Measurements from ENCODE around the gene APBB1IP. TPM values are rescaled to one million over a fixed set of nuclear protein-coding genes. Genes with fewer than 3 reads are reported as not detected.
A peak's percentile ranks its signal among the peaks of the same experiment; 100 is the strongest.

Gene APBB1IP
- total and polyA plus RNA-seq, 2 donors (not counting 1 experiment from before 2014, with no cell fraction given) = 60.1 to 97.0 TPM

DNA sequence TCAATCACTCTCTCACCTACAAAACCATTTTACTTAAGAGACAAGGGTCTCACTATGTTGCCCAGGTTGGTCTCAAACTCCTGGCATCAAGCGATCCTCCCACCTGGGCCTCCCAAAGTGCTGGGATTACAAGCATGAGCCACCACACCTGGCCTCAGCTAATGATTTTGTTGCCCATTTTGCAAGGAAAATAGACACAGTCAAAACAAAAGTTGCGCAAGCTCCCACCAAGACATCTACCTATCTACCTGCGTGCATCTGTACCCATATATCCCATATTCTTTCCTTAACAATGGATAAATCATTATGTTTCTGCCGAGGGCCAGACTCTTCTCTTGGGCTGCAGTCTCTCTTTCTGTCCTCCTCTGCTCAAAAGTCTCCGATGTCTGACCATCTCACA, 67.3 kb downstream of the APBB1IP start:
- POLR2A ChIA-PET = no interaction called here
- no peak for ATAC-seq (ENCODE audit: low read depth)
- peaks cover 2 to 81% of the 10 kb centered on the region in 2 experiments for H3K36me3 ChIP-seq (replicated peaks in 1 of 2; ENCODE audit: control extremely low read depth in 1 of 2, control insufficient read depth in 1 of 2, extremely low read depth in 1 of 2, insufficient read depth in 2 of 2, low read length in 1 of 2)
- H3K9ac ChIP-seq (ENCODE audit: low read length) = no peak overlapping the region
- no peak overlapping the region for H3K27ac ChIP-seq (ENCODE audit: low read length in 2 of 2)
- no peak overlapping the region for H3K4me3 ChIP-seq (ENCODE audit: control extremely low read depth in 1 of 5, extremely low read depth in 1 of 5, insufficient read depth in 1 of 5, low read depth in 2 of 5, low read length in 4 of 5)
- no peaks in the 10 kb centered on the region for H3K4me1 ChIP-seq (ENCODE audit: control insufficient read depth in 2 of 2, insufficient read depth in 2 of 2, low read length in 2 of 2)
- CTCF ChIA-PET = no interaction called here
- TF ChIP-seq EZH2 (IDR thresholded peaks at IDR 0.05; ENCODE audit: borderline replicate concordance, insufficient read depth, low read depth, low read length, poor library complexity, severe bottlenecking) = no peak
- TF ChIP-seq, protein P1, sequence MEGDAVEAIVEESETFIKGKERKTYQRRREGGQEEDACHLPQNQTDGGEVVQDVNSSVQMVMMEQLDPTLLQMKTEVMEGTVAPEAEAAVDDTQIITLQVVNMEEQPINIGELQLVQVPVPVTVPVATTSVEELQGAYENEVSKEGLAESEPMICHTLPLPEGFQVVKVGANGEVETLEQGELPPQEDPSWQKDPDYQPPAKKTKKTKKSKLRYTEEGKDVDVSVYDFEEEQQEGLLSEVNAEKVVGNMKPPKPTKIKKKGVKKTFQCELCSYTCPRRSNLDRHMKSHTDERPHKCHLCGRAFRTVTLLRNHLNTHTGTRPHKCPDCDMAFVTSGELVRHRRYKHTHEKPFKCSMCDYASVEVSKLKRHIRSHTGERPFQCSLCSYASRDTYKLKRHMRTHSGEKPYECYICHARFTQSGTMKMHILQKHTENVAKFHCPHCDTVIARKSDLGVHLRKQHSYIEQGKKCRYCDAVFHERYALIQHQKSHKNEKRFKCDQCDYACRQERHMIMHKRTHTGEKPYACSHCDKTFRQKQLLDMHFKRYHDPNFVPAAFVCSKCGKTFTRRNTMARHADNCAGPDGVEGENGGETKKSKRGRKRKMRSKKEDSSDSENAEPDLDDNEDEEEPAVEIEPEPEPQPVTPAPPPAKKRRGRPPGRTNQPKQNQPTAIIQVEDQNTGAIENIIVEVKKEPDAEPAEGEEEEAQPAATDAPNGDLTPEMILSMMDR (IDR thresholded peaks at IDR 0.05) = no peak
- WGBS (ENCODE audit: insufficient coverage) = 100% methylated on average over 5 of the region's 5 CpGs
- no peaks in the 10 kb centered on the region for H3K9me3 ChIP-seq (ENCODE audit: control extremely low read depth in 1 of 3, control insufficient read depth in 2 of 3, insufficient read depth in 1 of 3, low read length in 2 of 3)
- no peaks in the 10 kb centered on the region for H3K27me3 ChIP-seq (replicated peaks in 1 of 4; ENCODE audit: control extremely low read depth in 1 of 4, control insufficient read depth in 3 of 4, insufficient read depth in 4 of 4, low read length in 3 of 4)
- no peak overlapping the region for H3K4me2 ChIP-seq (replicated peaks; ENCODE audit: low read depth, low read length, poor library complexity, severe bottlenecking)
- intact Hi-C loops (cut with micrococcal nuclease) = no loop called here
- no peaks in the 10 kb centered on the region for H4K20me1 ChIP-seq (ENCODE audit: control insufficient read depth, insufficient read depth, low read length, poor library complexity, severe bottlenecking)
- H3K4me1 Mint-ChIP-seq = peaks cover 20% of the 10 kb centered on the region
- H2AFZ ChIP-seq (ENCODE audit: insufficient read depth, low read depth, low read length, poor library complexity, severe bottlenecking) = no peak overlapping the region
- peaks cover 7% of the 10 kb centered on the region for H3K79me2 ChIP-seq (ENCODE audit: control insufficient read depth, insufficient read depth, low read length)
- no peaks in the 10 kb centered on the region for H3K27me3 Mint-ChIP-seq
- peak overlapping the region; percentile 12 for H3K27ac Mint-ChIP-seq
- H3K9me3 Mint-ChIP-seq (ENCODE audit: insufficient read depth) = no peaks in the 10 kb centered on the region
- no peak overlapping the region for H3K4me3 Mint-ChIP-seq
- DNase-seq = no peak

DNA sequence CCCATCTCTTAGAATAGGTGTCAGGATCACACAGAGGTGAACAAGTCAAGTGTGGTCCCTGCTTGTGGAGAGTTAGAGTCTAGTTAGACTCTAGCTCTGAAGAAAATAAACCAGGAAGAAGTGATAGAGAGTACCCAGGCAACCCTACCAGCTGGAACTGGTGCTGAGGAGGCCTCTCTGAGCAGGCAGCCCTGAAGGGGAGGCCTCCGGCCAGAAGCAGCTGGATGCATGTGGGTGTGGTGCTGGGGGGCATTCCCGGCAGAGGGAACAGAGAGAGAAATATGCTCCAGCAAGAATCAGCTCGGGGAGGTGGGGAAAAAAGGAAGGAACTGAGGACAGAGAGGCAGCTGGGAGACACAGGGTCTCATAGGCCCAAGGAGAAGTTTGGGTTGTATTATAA, 68.6 kb downstream of the APBB1IP start:
- no peak for TF ChIP-seq EZH2 (IDR thresholded peaks at IDR 0.05; ENCODE audit: borderline replicate concordance, insufficient read depth, low read depth, low read length, poor library complexity, severe bottlenecking)
- TF ChIP-seq, protein P1 (IDR thresholded peaks at IDR 0.05) = no peak
- intact Hi-C loops (cut with micrococcal nuclease) = no loop called here
- no peak for ATAC-seq (ENCODE audit: low read depth)
- 95% methylated on average over 3 of the region's 3 CpGs for WGBS (ENCODE audit: insufficient coverage)
- peaks cover 0 to 78% of the 10 kb centered on the region in 2 experiments for H3K36me3 ChIP-seq (replicated peaks in 1 of 2; ENCODE audit: control extremely low read depth in 1 of 2, control insufficient read depth in 1 of 2, extremely low read depth in 1 of 2, insufficient read depth in 2 of 2, low read length in 1 of 2)
- no peaks in the 10 kb centered on the region for H4K20me1 ChIP-seq (ENCODE audit: control insufficient read depth, insufficient read depth, low read length, poor library complexity, severe bottlenecking)
- no peak for DNase-seq
- H3K79me2 ChIP-seq (ENCODE audit: control insufficient read depth, insufficient read depth, low read length) = peaks cover 4% of the 10 kb centered on the region
- Mint-ChIP-seq H3K4me1 (peaks cover 14% of the 10 kb centered on the region), H3K4me3 (no peak overlapping the region), H3K9me3 (ENCODE audit: insufficient read depth) (no peaks in the 10 kb centered on the region), H3K27me3 (no peaks in the 10 kb centered on the region), H3K27ac (peak overlapping the region; percentile 54)
- no peak overlapping the region for H3K4me2 ChIP-seq (replicated peaks; ENCODE audit: low read depth, low read length, poor library complexity, severe bottlenecking)
- H3K9ac ChIP-seq (ENCODE audit: low read length) = no peak overlapping the region
- H3K27me3 ChIP-seq (replicated peaks in 1 of 4; ENCODE audit: control extremely low read depth in 1 of 4, control insufficient read depth in 3 of 4, insufficient read depth in 4 of 4, low read length in 3 of 4) = no peaks in the 10 kb centered on the region
- H3K9me3 ChIP-seq (ENCODE audit: control extremely low read depth in 1 of 3, control insufficient read depth in 2 of 3, insufficient read depth in 1 of 3, low read length in 2 of 3) = no peaks in the 10 kb centered on the region
- no peak overlapping the region for H3K4me3 ChIP-seq (ENCODE audit: control extremely low read depth in 1 of 5, extremely low read depth in 1 of 5, insufficient read depth in 1 of 5, low read depth in 2 of 5, low read length in 4 of 5)
- H3K4me1 ChIP-seq (ENCODE audit: control insufficient read depth in 2 of 2, insufficient read depth in 2 of 2, low read length in 2 of 2) = no peaks in the 10 kb centered on the region
- H2AFZ ChIP-seq (ENCODE audit: insufficient read depth, low read depth, low read length, poor library complexity, severe bottlenecking) = no peak overlapping the region
- CTCF ChIA-PET = interaction anchor here (0.7 kb wide), 1 partner anchor 172 kb away, joined by 3 read pairs; no protein-coding TSS in a partner anchor
- POLR2A ChIA-PET = interaction anchor here (0.6 kb wide), 1 partner anchor 50 kb away, joined by 5 read pairs; no protein-coding TSS in a partner anchor
- H3K27ac ChIP-seq (ENCODE audit: low read length in 2 of 2) = no peak overlapping the region

All from B cell (primary cell).